Body of pancreas (tissue), 4 donors: ENCODE data around the gene KRTAP5-11. TPM values are rescaled to one million over a fixed set of nuclear protein-coding genes. Genes with fewer than 3 reads are reported as not detected.

Source experiments
- ATAC-seq: fragments of 150-250 bp; one replicate; pipeline ENCODE4 v1.9.1; 2016
- DNase-seq, 4 donors: peaks; one replicate each; pipeline ENCODE4 v3.0.0-alpha.2; 2019
- H3K27ac ChIP-seq, 4 donors: fragments of 200-600 bp; sonication (generic); 1 replicate in 3 of 4; 2 replicates in 1 of 4; pipeline versions ENCODE4 v1.5.1 to v1.6.1; 2016 to 2019; ENCODE audit warnings: mild to moderate bottlenecking in 1 of 4, mixed read lengths in 1 of 4, moderate library complexity in 1 of 4
- H3K27me3 ChIP-seq, 2 donors: fragments of 200-600 bp; sonication (generic); one replicate each; pipeline ENCODE4 v1.6.0; 2016; ENCODE audit warnings: mild to moderate bottlenecking in 1 of 2
- H3K36me3 ChIP-seq, 2 donors: fragments of 200-600 bp; sonication (generic); replicated peaks in 1 of 2; 2 replicates each; pipeline ENCODE4 v1.5.1; 2016; ENCODE audit warnings: low read depth in 2 of 2; ENCODE audit not compliant: insufficient read depth in 1 of 2
- H3K4me1 ChIP-seq: fragments of 200-600 bp; sonication (generic); one replicate; pipeline ENCODE4 v1.6.0; 2016
- H3K4me3 ChIP-seq, 2 donors: fragments of 200-600 bp; sonication (generic); 1 replicate in 1 of 2; 2 replicates in 1 of 2; pipeline ENCODE4 v1.5.1; 2016 to 2019
- H3K9me3 ChIP-seq, 3 donors: fragments of 200-600 bp; sonication (generic); 1 replicate in 2 of 3; 2 replicates in 1 of 3; pipeline ENCODE4 v1.5.1; 2016
- CTCF ChIP-seq, 7 experiments: fragments of 450-650 bp in 4 of 7; fragments of 200-600 bp in 3 of 7; sonication (generic) in 3 of 7; IDR thresholded peaks; one replicate each; pipeline ENCODE4 v1.5.1; 2016 to 2019; ENCODE audit warnings: antibody characterized with exemption in 7 of 7
- POLR2A ChIP-seq, 3 donors: fragments of 450-650 bp; IDR thresholded peaks; one replicate each; pipeline ENCODE4 v1.6.1; 2016; ENCODE audit warnings: antibody characterized with exemption in 3 of 3, mild to moderate bottlenecking in 2 of 3
- WGBS, 2 donors: methylation state at CpG; one replicate each; pipeline ENCODE4 v1.1.5; 2017; 5-methylcytosine and 5-hydroxymethylcytosine counted together
- intact Hi-C: fragments of 100-400 bp; cut with DNase I; formaldehyde crosslinking; loops from one replicate; pipeline ENCODE4 v1.15.1; 2023
- total RNA-seq, 2 donors: library from RNA; depleted of rRNA; stranded (reverse); fragments of >200 nt; gene quantifications; one replicate each; pipeline ENCODE4 v1.1.0, GENCODE V29; 2016

Gene KRTAP5-11
- total RNA-seq, 2 donors from 2014 or later, result not detected

DNA sequence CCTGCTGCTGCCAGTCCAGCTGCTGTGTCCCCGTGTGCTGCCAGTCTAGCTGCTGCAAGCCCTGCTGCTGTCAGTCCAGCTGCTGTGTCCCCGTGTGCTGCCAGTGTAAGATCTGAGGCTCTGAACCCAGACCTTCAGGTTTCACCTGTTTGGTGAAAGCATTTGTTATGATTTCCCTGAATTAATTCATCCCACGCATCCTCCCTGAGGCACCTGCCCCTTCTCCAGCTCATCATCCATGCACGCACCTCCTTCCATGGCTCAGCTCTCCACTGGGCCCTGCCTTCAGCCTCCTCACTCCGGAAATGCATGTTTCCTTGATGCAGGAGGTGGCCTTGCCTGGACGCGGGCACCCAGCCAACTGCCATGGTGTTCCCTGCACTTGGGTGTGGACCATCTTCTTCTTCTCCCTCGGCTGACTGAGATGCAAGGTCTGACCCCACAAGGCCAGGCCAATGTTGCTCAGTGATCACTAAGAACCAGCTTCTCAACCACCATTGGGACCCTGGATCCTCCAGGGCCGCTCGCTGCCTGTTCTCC lies 16.5 kb downstream of the KRTAP5-11 start:
- Histone ChIP-seq H3K4me1 (no peaks in the 10 kb centered on the region), H3K27ac (no peak overlapping the region), H3K36me3 (no peaks in the 10 kb centered on the region), H3K27me3 (no peaks in the 10 kb centered on the region), H3K9me3 (no peaks in the 10 kb centered on the region), H3K4me3 (no peak overlapping the region)
- TF ChIP-seq POLR2A (IDR thresholded peaks at IDR 0.05) (no peak), CTCF (IDR thresholded peaks at IDR 0.05) (no peak)
- DNase-seq (no peak), ATAC-seq (no peak)
- 80 to 82% methylated on average over 9 to 10 of the region's 10 CpGs for WGBS, 2 donors
- intact Hi-C loops, result no loop called here

GRCh38 chr11:71565263-71565662 lies 17.4 kb downstream of the KRTAP5-11 start, which contains the start of gene KRTAP5-10:
TSS of gene KRTAP5-10 (plus strand) at chr11:71565563. CDS start at chr11:71565588, 25 bp downstream.
- no peaks in the 10 kb centered on the region for H3K27me3 ChIP-seq
- H3K4me1 ChIP-seq, result no peaks in the 10 kb centered on the region
- H3K36me3 ChIP-seq, result no peaks in the 10 kb centered on the region
- no peak within 1 kb of the TSS for H3K27ac ChIP-seq
- DNase-seq (no peak), ATAC-seq (no peak)
- H3K4me3 ChIP-seq, result no peak within 1 kb of the TSS
- no peak for TF ChIP-seq CTCF (IDR thresholded peaks at IDR 0.05)
- TF ChIP-seq POLR2A (IDR thresholded peaks at IDR 0.05), result no peak
- intact Hi-C loops, result no loop called here
- WGBS, 2 donors, result 61 to 77% methylated on average over 2 to 5 of the region's 5 CpGs
- H3K9me3 ChIP-seq, result no peaks in the 10 kb centered on the region

GRCh38 chr11:71564430-71564829 lies 18.2 kb downstream of the KRTAP5-11 start:
- TF ChIP-seq CTCF (IDR thresholded peaks at IDR 0.05), result no peak
- no peak for TF ChIP-seq POLR2A (IDR thresholded peaks at IDR 0.05)
- intact Hi-C loops, result no loop called here
- ATAC-seq (no peak), DNase-seq (no peak)
- Histone ChIP-seq H3K4me1 (no peaks in the 10 kb centered on the region), H3K9me3 (no peaks in the 10 kb centered on the region), H3K27ac (no peak overlapping the region), H3K4me3 (no peak overlapping the region), H3K27me3 (no peaks in the 10 kb centered on the region), H3K36me3 (no peaks in the 10 kb centered on the region)
- WGBS, 2 donors, result 86 to 91% methylated on average over 4 of the region's 4 CpGs

DNA sequence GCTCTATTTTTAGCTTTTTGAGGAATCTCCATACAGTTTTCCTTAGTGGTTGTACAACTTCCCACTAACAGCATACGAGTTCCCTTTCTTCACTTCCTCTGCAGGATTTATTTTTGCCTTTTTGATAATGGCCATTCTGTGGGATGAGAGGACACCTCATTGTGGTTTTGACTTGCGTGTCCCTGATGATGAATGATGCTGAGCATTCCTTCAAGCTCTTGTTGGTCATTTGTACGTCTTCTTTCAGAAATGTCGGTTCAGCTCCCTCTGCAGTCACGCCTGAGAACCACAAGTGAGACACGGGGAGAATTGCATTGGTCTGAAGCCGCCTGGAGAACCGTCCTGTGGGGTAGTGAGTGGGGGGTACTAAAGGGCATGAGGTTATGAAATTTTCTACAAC lies 19.3 kb downstream of the KRTAP5-11 start:
- peak in 2 of 4 donors; percentile 31 to 35 for DNase-seq
- no peaks in the 10 kb centered on the region for H3K27me3 ChIP-seq
- H3K9me3 ChIP-seq, result no peaks in the 10 kb centered on the region
- 30 to 39% methylated on average over 8 of the region's 8 CpGs for WGBS, 2 donors
- H3K4me3 ChIP-seq, result no peak overlapping the region
- H3K27ac ChIP-seq, result no peak overlapping the region
- H3K4me1 ChIP-seq, result no peaks in the 10 kb centered on the region
- ATAC-seq, result no peak
- TF ChIP-seq CTCF (IDR thresholded peaks at IDR 0.05) (peak in 4 of 7 experiments; percentile 5 to 40 (median 30)), POLR2A (IDR thresholded peaks at IDR 0.05) (no peak)
- intact Hi-C loops, result no loop called here
- H3K36me3 ChIP-seq, result no peaks in the 10 kb centered on the region

DNA sequence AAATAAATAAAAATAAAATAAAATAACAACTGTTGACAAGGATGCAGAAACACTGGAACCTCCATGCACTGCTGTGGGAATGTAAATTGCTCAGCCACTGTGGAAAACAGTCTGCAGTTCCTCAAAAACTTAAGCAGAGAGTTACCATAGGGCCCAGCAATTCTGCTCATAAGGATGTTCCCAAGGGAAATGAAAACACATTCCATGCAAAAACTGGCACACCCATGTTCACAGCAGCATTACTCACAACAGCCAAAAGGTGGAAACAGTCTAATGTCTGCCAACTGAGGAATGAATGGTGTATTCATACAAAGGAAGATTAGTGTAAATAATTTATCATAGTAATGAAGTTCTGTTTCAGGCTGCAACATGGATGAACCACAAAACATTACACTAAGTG lies 20.6 kb downstream of the KRTAP5-11 start:
- DNase-seq, result no peak
- no peak for ATAC-seq
- H3K27ac ChIP-seq, result no peak overlapping the region
- H3K9me3 ChIP-seq, result no peaks in the 10 kb centered on the region
- intact Hi-C loops, result no loop called here
- no peak for TF ChIP-seq CTCF (IDR thresholded peaks at IDR 0.05)
- no peak for TF ChIP-seq POLR2A (IDR thresholded peaks at IDR 0.05)
- no peak overlapping the region for H3K4me3 ChIP-seq
- no peaks in the 10 kb centered on the region for H3K27me3 ChIP-seq
- H3K4me1 ChIP-seq, result no peaks in the 10 kb centered on the region
- H3K36me3 ChIP-seq, result no peaks in the 10 kb centered on the region
